ENCODE results near the gene HHIP.

GRCh38 chr4:144748814-144749555, 103.0 kb downstream of the HHIP start:
- no peak for TF ChIP-seq CTCF (conservative IDR thresholded peaks at IDR 0.05 in 1 of 2, IDR thresholded peaks at IDR 0.05 in 1 of 2; ENCODE audit: low read depth in 1 of 2, low read length in 2 of 2)
- no peak for TF ChIP-seq EZH2 (IDR thresholded peaks at IDR 0.05; ENCODE audit: low read length, missing control alignments)
